Skeletal muscle cell (primary cell): ENCODE results near the gene PGPEP1.

Source experiments
- DNase-seq: peaks from one replicate; pipeline ENCODE4 v3.0.0-alpha.2; 2010; ENCODE audit warnings: low read depth
- H3K4me3 ChIP-seq: 2 replicates; pipeline ENCODE4 v1.5.1; 2011; ENCODE audit warnings: low read depth, mild to moderate bottlenecking, control low read depth, low read length, moderate library complexity

PGPEP1 gene

GRCh38 chr19:18408053-18408476 is 67.7 kb downstream of the PGPEP1 start:
- no peak overlapping the region for H3K4me3 ChIP-seq
- no peak for DNase-seq

DNA sequence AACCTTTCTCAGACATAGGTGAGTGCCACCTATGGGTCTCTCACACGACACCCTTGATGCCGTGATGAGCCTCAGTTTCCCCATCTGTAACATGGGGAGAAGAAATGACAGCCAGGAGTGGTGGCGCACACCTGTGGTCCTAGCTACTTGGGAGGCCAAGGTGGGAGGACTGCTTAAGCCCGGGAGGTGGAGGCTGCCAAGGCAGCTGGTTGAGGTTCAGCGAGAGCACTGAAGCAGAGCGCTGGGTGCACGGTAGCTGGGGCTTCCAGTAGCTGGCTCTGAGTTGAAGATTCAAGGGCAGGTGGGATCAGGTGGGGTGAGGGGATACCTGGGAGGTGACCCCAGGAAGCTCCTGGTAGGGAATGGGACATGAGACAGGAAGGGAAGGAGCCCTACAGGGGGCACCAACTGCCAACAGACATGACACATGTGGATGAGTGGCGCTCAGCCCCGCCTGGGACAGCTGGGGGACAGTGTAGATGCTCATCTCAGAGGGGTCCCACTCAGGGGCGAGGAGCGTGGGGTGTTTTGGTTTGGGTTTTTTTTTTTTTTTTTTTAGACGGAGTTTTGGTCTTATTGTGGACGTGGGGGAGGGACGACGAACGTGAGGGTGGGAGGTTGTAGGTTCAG is 72.3 kb downstream of the PGPEP1 start:
- no peak for DNase-seq

DNA sequence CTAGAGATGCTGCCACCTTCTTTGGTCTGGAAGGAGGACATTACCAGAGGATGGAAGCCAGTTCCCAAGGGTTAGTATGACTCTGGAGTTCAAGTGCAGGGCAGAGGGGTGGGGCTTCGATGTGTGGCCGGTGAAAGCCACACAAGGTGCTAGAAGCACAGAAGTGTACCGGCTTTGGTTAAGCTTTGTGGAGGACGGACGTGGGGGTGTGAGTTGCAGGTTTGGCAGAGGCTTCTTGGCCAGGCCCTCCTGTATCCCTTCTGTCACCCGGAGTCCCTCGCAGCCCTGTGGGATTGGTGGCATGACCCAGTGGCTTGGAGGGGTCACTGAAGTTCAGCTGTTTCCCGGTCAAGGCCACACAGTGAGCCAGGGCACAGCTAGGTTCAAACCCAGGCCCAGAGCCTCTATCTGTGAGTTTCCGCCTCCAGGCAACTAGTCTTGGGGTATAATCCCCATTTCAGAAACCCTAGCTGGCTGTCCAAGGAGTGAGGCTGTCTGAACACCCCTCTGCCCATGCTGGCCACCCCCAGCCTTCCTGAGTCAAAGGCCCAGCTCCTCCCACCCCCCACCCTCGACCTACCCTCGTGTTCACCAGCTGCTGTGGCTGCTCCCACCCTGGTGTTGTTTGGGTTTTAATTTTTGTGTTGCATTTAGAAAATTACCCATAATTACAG is 74.2 kb downstream of the PGPEP1 start:
- no peak for DNase-seq
- peak overlapping the region; percentile 39 for H3K4me3 ChIP-seq

More for the DNA sequence above, 72.3 kb downstream of the PGPEP1 start:
- H3K4me3 ChIP-seq: no peak overlapping the region

GRCh38 chr19:18415178-18415867 is 74.9 kb downstream of the PGPEP1 start:
- peak; percentile 57 for DNase-seq
- H3K4me3 ChIP-seq: peak overlapping the region; percentile 39

DNA sequence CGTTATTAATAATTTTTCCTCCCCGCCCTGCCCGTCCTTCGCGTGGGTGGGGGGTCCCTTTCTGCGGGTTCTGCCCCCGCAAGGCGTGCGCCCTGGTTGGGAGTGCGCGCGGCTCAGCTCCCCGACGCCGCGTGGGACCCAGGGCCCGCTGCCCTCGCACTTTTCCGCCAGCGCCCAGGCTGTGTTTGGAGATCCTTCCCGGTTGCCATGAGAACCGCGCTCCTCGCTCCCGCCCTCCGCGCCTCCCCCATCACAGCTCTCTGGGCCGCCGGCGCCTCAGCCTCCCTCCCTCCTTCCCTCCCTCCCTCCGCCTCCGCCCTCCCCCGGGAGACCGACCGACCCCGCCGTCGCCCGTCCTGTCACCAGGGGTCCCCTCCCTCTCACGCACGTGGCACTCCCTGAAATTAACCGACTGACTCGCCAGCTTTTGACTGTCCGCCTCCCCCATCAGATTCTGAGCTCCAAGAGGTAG is 76.4 kb downstream of the PGPEP1 start:
- DNase-seq: peak; percentile 43
- H3K4me3 ChIP-seq: peak overlapping the region; percentile 40

DNA sequence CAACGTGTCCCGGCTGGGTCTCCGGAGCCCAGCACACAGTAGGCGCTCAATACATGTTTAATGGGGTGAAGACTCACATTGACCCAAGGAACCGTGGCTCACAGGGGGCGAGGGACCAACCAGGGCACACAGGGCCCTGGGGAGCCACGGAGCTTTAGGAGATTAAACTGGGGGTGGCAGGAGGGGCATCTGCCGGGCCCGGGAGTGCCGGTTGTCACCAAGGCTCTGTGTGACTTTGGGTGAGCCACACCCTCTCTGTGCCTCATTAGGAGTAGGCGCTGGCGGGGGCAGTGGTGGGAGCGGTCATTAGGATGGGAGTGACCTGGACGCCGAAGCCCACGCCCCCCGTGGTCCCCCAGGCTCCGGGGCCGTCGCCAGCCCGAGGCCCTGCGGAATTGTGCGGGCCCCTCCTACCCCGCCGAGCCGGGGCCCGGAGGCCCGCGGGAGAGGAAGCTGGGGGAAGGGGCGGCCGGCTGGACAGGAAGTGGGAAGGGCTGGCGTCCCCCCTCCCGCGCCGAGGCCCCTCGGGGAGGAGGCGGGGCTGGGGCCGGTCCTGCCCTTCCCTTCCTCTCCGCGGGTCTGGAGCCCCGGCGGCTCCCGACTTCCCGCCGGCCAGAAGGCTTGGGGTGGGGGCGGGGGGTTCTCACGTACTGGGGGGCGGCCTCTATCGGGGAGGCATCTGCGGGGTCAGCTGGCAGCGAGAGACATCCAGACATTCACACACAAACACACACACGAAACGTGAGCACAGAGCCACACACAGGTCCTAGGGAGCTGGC is 77.0 kb downstream of the PGPEP1 start:
- H3K4me3 ChIP-seq: peak overlapping the region; percentile 40
- peak; percentile 59 for DNase-seq

- no peak for DNase-seq
- peak overlapping the region; percentile 7 for H3K4me3 ChIP-seq
These were observed 77.7 kb downstream of the PGPEP1 start for GRCh38 chr19:18418029-18418482.

DNA sequence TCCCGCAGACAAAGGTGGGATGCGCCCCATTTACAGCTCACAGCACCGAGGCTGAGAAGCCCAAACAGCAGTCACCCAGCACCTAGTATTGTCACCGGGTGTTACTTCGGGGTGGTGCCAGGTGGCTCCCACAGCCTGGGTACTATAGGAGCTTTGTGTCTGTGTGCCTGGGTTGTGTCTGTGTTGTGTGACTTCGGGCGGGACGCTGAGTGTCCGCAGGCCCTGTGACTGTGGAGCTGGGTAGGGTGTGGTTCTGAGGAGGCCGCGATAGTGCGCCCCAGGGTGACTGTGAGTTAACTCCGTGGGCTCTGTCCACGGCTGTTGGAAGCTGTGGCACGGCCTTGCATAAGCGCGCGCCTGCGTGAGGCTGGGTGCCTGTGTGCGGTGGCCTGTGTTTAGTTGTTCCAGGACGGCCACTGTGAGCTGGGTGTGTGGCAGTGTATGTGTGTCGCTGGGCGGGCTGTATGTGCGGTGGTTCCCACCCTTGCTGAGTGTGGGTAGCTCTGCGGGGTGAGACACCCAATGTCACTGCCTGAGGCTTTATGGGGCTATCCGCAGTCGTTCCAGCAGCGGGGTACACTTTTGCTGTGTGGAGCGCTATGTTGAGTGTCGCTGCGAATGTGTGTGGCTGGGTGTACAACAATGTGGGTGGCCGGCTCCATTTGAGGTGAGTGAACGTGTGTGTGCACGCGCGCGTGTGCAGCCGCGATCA is 78.2 kb downstream of the PGPEP1 start:
- peak overlapping the region; percentile 71 for H3K4me3 ChIP-seq
- no peak for DNase-seq

- no peak for DNase-seq
- H3K4me3 ChIP-seq: peak within 1 kb of the TSS; percentile 71
These were observed 78.8 kb downstream of the PGPEP1 start, which contains the start of gene SSBP4 for GRCh38 chr19:18419195-18419698. TSS of gene SSBP4 (plus strand) at chr19:18419398. CDS start at chr19:18419649, 251 bp downstream.
